Measurements from ENCODE around the gene MOAP1. TPM values are rescaled to one million over a fixed set of nuclear protein-coding genes. Genes with fewer than 3 reads are reported as not detected.
"Not testable (repeated sequence)": the region's sequence is repeated elsewhere in the genome, so short reads cannot be mapped to it uniquely, and the experiment has no call there.

The MOAP1 gene, protein sequence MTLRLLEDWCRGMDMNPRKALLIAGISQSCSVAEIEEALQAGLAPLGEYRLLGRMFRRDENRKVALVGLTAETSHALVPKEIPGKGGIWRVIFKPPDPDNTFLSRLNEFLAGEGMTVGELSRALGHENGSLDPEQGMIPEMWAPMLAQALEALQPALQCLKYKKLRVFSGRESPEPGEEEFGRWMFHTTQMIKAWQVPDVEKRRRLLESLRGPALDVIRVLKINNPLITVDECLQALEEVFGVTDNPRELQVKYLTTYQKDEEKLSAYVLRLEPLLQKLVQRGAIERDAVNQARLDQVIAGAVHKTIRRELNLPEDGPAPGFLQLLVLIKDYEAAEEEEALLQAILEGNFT
- total RNA-seq (10 to 100 TPM; 11.9 to 13.2 TPM), polyA plus RNA-seq (10 to 100 TPM in 1 of 2 donors, 1 to 10 TPM in 1; 7.8 to 11.5 TPM)

GRCh38 chr14:93184391-93185348, at the start of gene MOAP1, which contains the start of gene LYSET:
TSS of gene MOAP1 (minus strand) at chr14:93184897. CDS start at chr14:93184242, 655 bp downstream.
TSS of gene LYSET (plus strand) at chr14:93185317. CDS start at chr14:93185406, 89 bp downstream.
- DNase-seq (ENCODE audit: low spot score): peak; percentile 92
- peaks cover 5 to 20% (median 14%) of the 10 kb centered on the region in 4 donors for H3K4me1 ChIP-seq (ENCODE audit: control insufficient read depth in 4 of 4, insufficient read depth in 4 of 4, low read length in 3 of 4)
- H3K4me3 ChIP-seq (ENCODE audit: low read depth in 1 of 3, low read length in 3 of 3): peak within 1 kb of the TSS; percentile 84 to 99 (median 86)
- H3K9ac ChIP-seq (ENCODE audit: low read depth in 1 of 2, low read length in 2 of 2): peak within 1 kb of the TSS; percentile 97 to 98
- peak within 1 kb of the TSS; percentile 92 to 98 for H3K27ac ChIP-seq (ENCODE audit: low read depth in 1 of 2, low read length in 2 of 2)
- TF ChIP-seq FOXA2 (IDR thresholded peaks at IDR 0.05) (no peak), GABPA (IDR thresholded peaks at IDR 0.05 in 1 of 2, conservative IDR thresholded peaks at IDR 0.05 in 1 of 2) (peak; percentile 47 to 84), TAF1 (conservative IDR thresholded peaks at IDR 0.05) (no peak), EGR1 (IDR thresholded peaks at IDR 0.05; ENCODE audit: low read depth in 2 of 2) (peak; percentile 43 to 70), CTCF (IDR thresholded peaks at IDR 0.05; ENCODE audit: low read depth, low read length, missing input control) (no peak), ATF3 (IDR thresholded peaks at IDR 0.05) (no peak), JUND (IDR thresholded peaks at IDR 0.05) (no peak), HNF4G (IDR thresholded peaks at IDR 0.05) (no peak), HNF4A (conservative IDR thresholded peaks at IDR 0.05) (no peak), REST (IDR thresholded peaks at IDR 0.05) (no peak), YY1 (IDR thresholded peaks at IDR 0.05) (peak; percentile 2), RXRA (IDR thresholded peaks at IDR 0.05) (no peak), RAD21 (IDR thresholded peaks at IDR 0.05) (no peak)
- TF ChIP-seq, protein P1, sequence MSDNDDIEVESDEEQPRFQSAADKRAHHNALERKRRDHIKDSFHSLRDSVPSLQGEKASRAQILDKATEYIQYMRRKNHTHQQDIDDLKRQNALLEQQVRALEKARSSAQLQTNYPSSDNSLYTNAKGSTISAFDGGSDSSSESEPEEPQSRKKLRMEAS (IDR thresholded peaks at IDR 0.05): no peak
- H3K36me3 ChIP-seq (ENCODE audit: control insufficient read depth in 4 of 4, insufficient read depth in 3 of 4, low read depth in 1 of 4, low read length in 3 of 4): peaks cover 0 to 5% (median 2%) of the 10 kb centered on the region in 4 donors
- H3K9me3 ChIP-seq (ENCODE audit: control insufficient read depth in 4 of 4, low read length in 3 of 4): no peaks in the 10 kb centered on the region
- under 1% methylated on average over 124 of the region's 124 CpGs for whole genome bisulfite sequencing
- no peaks in the 10 kb centered on the region for H3K27me3 ChIP-seq (ENCODE audit: control insufficient read depth in 4 of 4, insufficient read depth in 4 of 4, low read length in 3 of 4)

DNA sequence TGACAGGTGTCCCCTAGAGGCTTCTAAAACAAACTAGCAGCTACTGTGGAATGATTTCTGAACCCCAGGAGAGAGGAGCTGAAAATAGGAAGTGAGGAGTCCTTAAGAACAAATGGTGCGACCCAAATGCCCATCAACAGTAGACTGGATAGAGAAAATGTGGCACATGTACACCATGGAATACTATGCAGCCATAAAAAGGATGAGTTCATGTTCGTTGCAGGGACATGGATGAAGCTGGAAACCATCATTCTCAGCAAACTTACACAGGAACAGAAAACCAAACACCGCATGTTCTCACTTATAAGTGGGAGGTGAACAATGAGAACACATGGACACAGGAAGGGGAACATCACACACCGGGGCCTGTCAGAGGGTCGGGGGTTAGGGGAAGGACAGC, 48.4 kb upstream of the MOAP1 start:
- DNase-seq (ENCODE audit: low spot score); H3K27ac ChIP-seq (ENCODE audit: low read depth in 1 of 2, low read length in 2 of 2); H3K27me3 ChIP-seq (ENCODE audit: control insufficient read depth in 4 of 4, insufficient read depth in 4 of 4, low read length in 3 of 4); H3K36me3 ChIP-seq (ENCODE audit: control insufficient read depth in 4 of 4, insufficient read depth in 3 of 4, low read depth in 1 of 4, low read length in 3 of 4); H3K9ac ChIP-seq (ENCODE audit: low read depth in 1 of 2, low read length in 2 of 2); H3K4me3 ChIP-seq (ENCODE audit: low read depth in 1 of 3, low read length in 3 of 3); H3K9me3 ChIP-seq (ENCODE audit: control insufficient read depth in 4 of 4, low read length in 3 of 4); H3K4me1 ChIP-seq (ENCODE audit: control insufficient read depth in 4 of 4, insufficient read depth in 4 of 4, low read length in 3 of 4): not testable (repeated sequence)
- 90% methylated on average over 5 of the region's 5 CpGs for WGBS

Data from liver (tissue), 9 donors.